ENCODE measurements around the gene ATP7B. TPM values are rescaled to one million over a fixed set of nuclear protein-coding genes. Genes with fewer than 3 reads are reported as not detected.

ATP7B gene
- total RNA-seq, 1 donor from 2014 or later, result 137 TPM

DNA sequence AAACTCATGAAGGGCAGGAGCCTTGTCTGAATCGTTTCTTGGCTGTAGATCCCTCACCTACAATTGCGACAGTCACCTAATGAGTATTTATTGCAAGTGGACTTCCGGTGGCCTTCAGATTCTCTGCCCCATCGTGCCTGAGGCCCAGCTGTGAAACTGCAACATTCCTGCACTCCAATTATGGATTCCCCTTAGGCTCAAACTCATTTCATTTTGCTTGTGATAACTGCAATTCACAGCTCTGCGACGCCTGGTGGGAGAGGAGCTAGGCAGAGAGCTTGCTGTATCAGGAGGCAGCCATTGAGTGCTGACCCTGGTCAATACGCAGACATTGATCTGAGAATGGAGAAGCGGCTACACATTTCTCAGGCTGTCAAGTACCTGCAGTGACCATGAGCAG, 90.5 kb downstream of the ATP7B start:
- no peaks in the 10 kb centered on the region for H3K4me1 Mint-ChIP-seq
- H3K9me3 Mint-ChIP-seq, result no peaks in the 10 kb centered on the region
- H3K36me3 Mint-ChIP-seq, result peaks cover 14% of the 10 kb centered on the region
- no peaks in the 10 kb centered on the region for H3K27me3 Mint-ChIP-seq (ENCODE audit: low read depth)
- peak overlapping the region; percentile 15 for H3K27ac Mint-ChIP-seq
- H3K4me3 Mint-ChIP-seq, result no peak overlapping the region
- no peak for DNase-seq (ENCODE audit: low spot score in 2 of 2, unreplicated experiment in 2 of 2)
- TF ChIP-seq, protein P1, sequence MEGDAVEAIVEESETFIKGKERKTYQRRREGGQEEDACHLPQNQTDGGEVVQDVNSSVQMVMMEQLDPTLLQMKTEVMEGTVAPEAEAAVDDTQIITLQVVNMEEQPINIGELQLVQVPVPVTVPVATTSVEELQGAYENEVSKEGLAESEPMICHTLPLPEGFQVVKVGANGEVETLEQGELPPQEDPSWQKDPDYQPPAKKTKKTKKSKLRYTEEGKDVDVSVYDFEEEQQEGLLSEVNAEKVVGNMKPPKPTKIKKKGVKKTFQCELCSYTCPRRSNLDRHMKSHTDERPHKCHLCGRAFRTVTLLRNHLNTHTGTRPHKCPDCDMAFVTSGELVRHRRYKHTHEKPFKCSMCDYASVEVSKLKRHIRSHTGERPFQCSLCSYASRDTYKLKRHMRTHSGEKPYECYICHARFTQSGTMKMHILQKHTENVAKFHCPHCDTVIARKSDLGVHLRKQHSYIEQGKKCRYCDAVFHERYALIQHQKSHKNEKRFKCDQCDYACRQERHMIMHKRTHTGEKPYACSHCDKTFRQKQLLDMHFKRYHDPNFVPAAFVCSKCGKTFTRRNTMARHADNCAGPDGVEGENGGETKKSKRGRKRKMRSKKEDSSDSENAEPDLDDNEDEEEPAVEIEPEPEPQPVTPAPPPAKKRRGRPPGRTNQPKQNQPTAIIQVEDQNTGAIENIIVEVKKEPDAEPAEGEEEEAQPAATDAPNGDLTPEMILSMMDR (IDR thresholded peaks at IDR 0.05; ENCODE audit: unreplicated experiment), result no peak

DNA sequence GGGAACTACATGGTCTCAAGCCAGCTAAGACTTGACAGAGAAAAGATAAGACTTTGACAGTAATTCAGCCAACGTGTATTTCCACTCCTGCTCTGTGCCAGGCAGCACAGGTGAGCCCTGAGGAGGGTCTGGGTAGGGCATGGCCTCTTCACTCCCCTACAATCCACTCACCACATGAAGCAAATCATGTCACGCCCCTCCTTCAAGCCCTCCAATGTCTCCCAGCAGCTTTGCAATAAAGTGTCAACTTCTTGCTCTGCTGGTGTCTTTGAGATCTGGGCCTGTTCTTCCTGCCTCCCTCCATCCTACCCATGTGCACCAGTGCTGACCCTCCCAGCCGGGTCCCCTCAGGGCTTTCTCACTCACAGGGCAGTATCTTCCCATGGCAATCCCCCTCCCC, 91.0 kb downstream of the ATP7B start:
- Mint-ChIP-seq H3K36me3 (peaks cover 11% of the 10 kb centered on the region), H3K27me3 (ENCODE audit: low read depth) (no peaks in the 10 kb centered on the region), H3K4me3 (no peak overlapping the region), H3K9me3 (no peaks in the 10 kb centered on the region), H3K27ac (no peak overlapping the region), H3K4me1 (no peaks in the 10 kb centered on the region)
- TF ChIP-seq, protein P1 (IDR thresholded peaks at IDR 0.05; ENCODE audit: unreplicated experiment), result no peak
- no peak for DNase-seq (ENCODE audit: low spot score in 2 of 2, unreplicated experiment in 2 of 2)

DNA sequence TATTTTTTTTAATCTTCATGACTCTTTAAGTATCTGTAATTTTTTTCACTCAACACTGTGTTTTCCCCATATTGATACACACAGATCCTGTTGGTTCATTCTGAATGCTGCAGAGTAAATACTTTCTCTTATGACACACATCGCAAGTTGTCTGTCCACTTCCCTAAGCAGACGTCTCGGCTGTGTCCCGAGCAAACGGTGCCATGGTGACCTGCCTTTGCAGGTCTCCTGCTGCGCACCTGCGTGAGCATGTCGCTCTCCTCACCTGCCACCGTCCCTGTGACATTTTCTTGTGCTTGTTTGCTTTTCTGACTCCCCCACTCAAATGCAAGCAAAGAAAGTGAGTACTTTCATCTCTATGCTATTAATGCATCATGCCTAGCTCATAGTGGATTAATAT, 91.7 kb downstream of the ATP7B start:
- TF ChIP-seq, protein P1 (IDR thresholded peaks at IDR 0.05; ENCODE audit: unreplicated experiment), result no peak
- Mint-ChIP-seq H3K4me3 (no peak overlapping the region), H3K9me3 (no peaks in the 10 kb centered on the region), H3K27me3 (ENCODE audit: low read depth) (no peaks in the 10 kb centered on the region), H3K4me1 (no peaks in the 10 kb centered on the region), H3K27ac (no peak overlapping the region), H3K36me3 (peaks cover 9% of the 10 kb centered on the region)
- DNase-seq (ENCODE audit: low spot score in 2 of 2, unreplicated experiment in 2 of 2), result no peak

DNA sequence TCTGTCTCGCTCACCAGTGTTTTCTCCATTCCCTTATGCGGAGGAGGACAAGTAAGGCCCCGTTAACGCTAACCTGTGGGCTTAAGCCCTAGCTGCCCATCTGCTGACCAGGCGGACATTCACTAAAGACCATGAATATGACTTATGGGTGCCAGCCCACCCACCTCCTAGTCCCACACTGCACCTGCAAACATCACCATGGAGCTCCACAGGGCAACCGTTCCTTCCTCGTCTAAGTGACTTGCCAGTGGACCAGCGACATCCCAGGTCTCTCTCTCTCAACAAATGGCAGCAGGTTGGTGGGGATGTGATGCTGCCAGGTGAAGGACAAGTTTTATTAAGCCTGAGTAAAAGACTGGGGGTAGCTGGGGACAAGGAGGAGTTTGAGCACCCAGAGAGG, 94.3 kb downstream of the ATP7B start:
- TF ChIP-seq, protein P1 (IDR thresholded peaks at IDR 0.05; ENCODE audit: unreplicated experiment), result no peak
- Mint-ChIP-seq H3K4me3 (no peak overlapping the region), H3K4me1 (peaks cover 6% of the 10 kb centered on the region), H3K27ac (no peak overlapping the region), H3K9me3 (no peaks in the 10 kb centered on the region), H3K27me3 (ENCODE audit: low read depth) (no peaks in the 10 kb centered on the region), H3K36me3 (peaks cover 13% of the 10 kb centered on the region)
- DNase-seq (ENCODE audit: low spot score in 2 of 2, unreplicated experiment in 2 of 2), result no peak

DNA sequence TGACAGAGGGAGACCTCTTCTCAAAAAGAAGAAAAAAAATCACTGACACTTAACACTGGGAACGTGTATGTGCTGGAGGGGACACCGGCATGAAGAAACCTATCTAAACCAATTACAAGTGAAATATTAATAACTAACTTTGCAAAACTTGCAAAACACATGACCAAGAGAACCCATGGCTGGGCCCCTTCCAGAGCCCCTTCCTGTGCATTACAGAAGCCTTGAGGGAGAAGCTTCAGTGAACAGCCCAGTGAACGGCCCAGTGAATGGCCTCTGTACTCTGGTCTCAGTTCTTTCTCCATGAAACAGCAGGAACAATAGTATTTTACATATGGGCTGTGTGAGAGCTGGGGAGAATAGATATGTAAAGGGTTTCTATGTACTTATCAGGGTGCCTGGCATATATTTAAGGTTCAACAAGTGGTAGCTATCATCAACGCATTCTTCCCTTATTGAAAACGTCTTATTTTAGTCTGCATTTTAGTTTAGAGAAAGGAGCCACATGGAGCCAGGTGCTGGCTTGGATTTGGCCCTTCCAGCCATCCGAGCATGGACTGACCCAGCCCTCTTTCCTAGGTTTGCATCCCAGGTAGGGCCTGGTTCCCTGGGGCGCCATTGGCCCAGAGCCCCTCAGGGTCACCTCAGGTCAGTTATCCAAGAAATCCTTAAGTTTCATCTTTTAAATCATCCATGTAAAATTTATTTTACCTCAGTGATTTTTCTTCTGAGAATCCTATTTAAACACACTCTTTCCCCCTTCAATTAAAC, 95.0 kb downstream of the ATP7B start:
- no peaks in the 10 kb centered on the region for H3K9me3 Mint-ChIP-seq
- no peak overlapping the region for H3K27ac Mint-ChIP-seq

More for the DNA sequence above, 95.0 kb downstream of the ATP7B start:
- no peak overlapping the region for H3K4me3 Mint-ChIP-seq
- TF ChIP-seq, protein P1 (IDR thresholded peaks at IDR 0.05; ENCODE audit: unreplicated experiment), result no peak
- peaks cover 8% of the 10 kb centered on the region for H3K4me1 Mint-ChIP-seq
- DNase-seq (ENCODE audit: low spot score in 2 of 2, unreplicated experiment in 2 of 2), result no peak
- peaks cover 16% of the 10 kb centered on the region for H3K36me3 Mint-ChIP-seq
- H3K27me3 Mint-ChIP-seq (ENCODE audit: low read depth), result no peaks in the 10 kb centered on the region
